HCT116 (cell line): ENCODE measurements around the gene PIGW. TPM values are rescaled to one million over a fixed set of nuclear protein-coding genes. Genes with fewer than 3 reads are reported as not detected.

ENCODE experiments used
- ATAC-seq: fragments of 200-7000 bp; cut with Tn5 transposase; 2 replicates; pipeline ENCODE4 v1.9.1; 2020; ENCODE audit warnings: mild to moderate bottlenecking, moderate library complexity
- BruUV-seq: library from RNA; stranded (reverse); fragments of 400-500 nt; replicated peaks from 2 replicates; lab custom pipeline; 2021; lab: Mats Ljungman, UMichigan
- CTCF ChIA-PET: fragments of 300-600 bp; sonication (Branson Sonifier 250); formaldehyde crosslinking; loops from one replicate; lab custom pipeline; 2021; ENCODE audit warnings: antibody characterized with exemption; lab: Charles Lee
- POLR2A ChIA-PET: fragments of 300-600, 350-600 bp; sonication (Branson Sonifier 250); formaldehyde crosslinking; loops from one replicate; lab custom pipeline; 2021; ENCODE audit warnings: antibody characterized with exemption; lab: Charles Lee
- RAD21 ChIA-PET, 2 experiments: fragments of 300-600 bp; sonication (Branson Sonifier 250); formaldehyde crosslinking; loops; one replicate each; lab custom pipeline; 2023; ENCODE audit warnings: low total read pairs in 2 of 2; ENCODE audit not compliant: uncharacterized antibody in 2 of 2, unreplicated experiment in 2 of 2, low non-redundant PET in 1 of 2; lab: Charles Lee
- DNase-seq: peaks from one replicate; pipeline ENCODE4 v3.0.0-alpha.2; 2010; ENCODE audit warnings: low read depth, low spot score
- H2AFZ ChIP-seq: fragments of 200-600 bp; shearing (Covaris generic), sonication (generic); 2 replicates; pipeline ENCODE4 v1.6.1; 2017; ENCODE audit warnings: low read depth, mixed run types, mixed read lengths, antibody characterized with exemption, low read length; ENCODE audit not compliant: poor library complexity, severe bottlenecking
- H3K27ac ChIP-seq: 2 replicates; pipeline ENCODE4 v1.5.1; 2012; ENCODE audit warnings: low read depth, low read length
- H3K27me3 ChIP-seq: fragments of 200-600 bp; sonication (generic); 2 replicates; pipeline ENCODE4 v1.6.1; 2016; ENCODE audit warnings: mixed run types, low read length, mixed read lengths; ENCODE audit not compliant: insufficient read depth
- H3K36me3 ChIP-seq, 2 experiments: fragments of 200-500 bp in 1 of 2; fragments of 200-600 bp in 1 of 2; sonication (Bioruptor generic) in 1 of 2; sonication (generic) in 1 of 2; 2 replicates each; pipeline versions ENCODE4 v1.5.1 to v1.6.1; 2014 to 2016; ENCODE audit warnings: low read length in 2 of 2, inconsistent platforms in 1 of 2, mixed read lengths in 1 of 2, mixed run types in 1 of 2; ENCODE audit not compliant: insufficient read depth in 2 of 2, control insufficient read depth in 1 of 2
- H3K4me1 ChIP-seq, 2 experiments: fragments of 200-600 bp in 1 of 2; sonication (generic) in 1 of 2; 2 replicates each; pipeline versions ENCODE4 v1.5.1 to v1.6.1; 2012 to 2017; ENCODE audit warnings: low read length in 2 of 2, inconsistent platforms in 1 of 2, mild to moderate bottlenecking in 1 of 2, mixed read lengths in 1 of 2, mixed run types in 1 of 2, moderate library complexity in 1 of 2; ENCODE audit not compliant: insufficient read depth in 2 of 2, control insufficient read depth in 1 of 2
- H3K4me2 ChIP-seq: fragments of 200-600 bp; sonication (generic); 2 replicates; pipeline ENCODE4 v1.6.1; 2017; ENCODE audit warnings: mixed run types, low read length, mixed read lengths
- H3K4me3 ChIP-seq, 2 experiments: fragments of 200-600 bp in 1 of 2; sonication (generic) in 1 of 2; replicated peaks in 1 of 2; 2 replicates each; pipeline ENCODE4 v1.5.1; 2011 to 2016; ENCODE audit warnings: low read length in 2 of 2, control low read depth in 1 of 2, low read depth in 1 of 2, mild to moderate bottlenecking in 1 of 2, mixed read lengths in 1 of 2, mixed run types in 1 of 2
- H3K79me2 ChIP-seq: fragments of 200-600 bp; sonication (generic); 2 replicates; pipeline ENCODE4 v1.6.1; 2017; ENCODE audit warnings: mild to moderate bottlenecking, mixed run types, low read length, moderate library complexity, mixed read lengths; ENCODE audit not compliant: insufficient read depth
- H3K9ac ChIP-seq: fragments of 200-600 bp; sonication (generic); 2 replicates; pipeline ENCODE4 v1.6.1; 2016; ENCODE audit warnings: low read length, mixed read lengths
- H3K9me2 ChIP-seq: fragments of 200-600 bp; sonication (generic), shearing (Covaris generic); 2 replicates; pipeline ENCODE4 v1.6.1; 2017; ENCODE audit warnings: mixed run types, mild to moderate bottlenecking, moderate library complexity; ENCODE audit not compliant: insufficient read depth
- H3K9me3 ChIP-seq, 2 experiments: fragments of 200-500 bp in 1 of 2; fragments of 200-600 bp in 1 of 2; sonication (Bioruptor generic) in 1 of 2; sonication (generic) in 1 of 2; 2 replicates each; pipeline ENCODE4 v1.6.1; 2014 to 2017; ENCODE audit warnings: low read length in 2 of 2, mixed read lengths in 2 of 2, inconsistent platforms in 1 of 2, low read depth in 1 of 2, mild to moderate bottlenecking in 1 of 2, mixed run types in 1 of 2, moderate library complexity in 1 of 2; ENCODE audit not compliant: control insufficient read depth in 1 of 2, insufficient read depth in 1 of 2
- H4K20me1 ChIP-seq: fragments of 200-600 bp; sonication (generic), shearing (Covaris generic); 2 replicates; pipeline ENCODE4 v1.6.1; 2017; ENCODE audit warnings: mixed run types, mild to moderate bottlenecking, moderate library complexity; ENCODE audit not compliant: insufficient read depth
- CBX3 ChIP-seq: IDR thresholded peaks from 2 replicates; pipeline ENCODE4 v1.6.1; 2012; ENCODE audit warnings: low read depth
- CEBPB ChIP-seq: IDR thresholded peaks from 2 replicates; pipeline ENCODE4 v1.6.1; 2012; ENCODE audit warnings: low read depth
- EGR1 ChIP-seq: IDR thresholded peaks from 2 replicates; pipeline ENCODE4 v1.6.1; 2012; ENCODE audit warnings: low read depth
- EZH2 ChIP-seq: fragments of 200-600 bp; sonication (generic); IDR thresholded peaks from 2 replicates; pipeline ENCODE4 v1.6.1; 2017; ENCODE audit warnings: antibody characterized with exemption, mixed run types
- FOSL1 ChIP-seq: IDR thresholded peaks from 2 replicates; pipeline ENCODE4 v1.6.1; 2012; ENCODE audit warnings: low read depth
- MAX ChIP-seq: IDR thresholded peaks from 2 replicates; pipeline ENCODE4 v1.6.1; 2012
- POLR2AphosphoS5 ChIP-seq: IDR thresholded peaks from 2 replicates; pipeline ENCODE4 v1.6.1; 2011; ENCODE audit warnings: mild to moderate bottlenecking, low read depth, low read length, moderate library complexity
- SIN3A ChIP-seq: IDR thresholded peaks from 2 replicates; pipeline ENCODE4 v1.6.1; 2012; ENCODE audit warnings: low read depth
- YY1 ChIP-seq: IDR thresholded peaks from 2 replicates; pipeline ENCODE4 v1.6.1; 2011; ENCODE audit warnings: low read length, low read depth, moderate library complexity, mild to moderate bottlenecking; ENCODE audit not compliant: insufficient replicate concordance; ENCODE audit errors: extremely low read depth
- ZFX ChIP-seq: fragments of 450-650 bp; IDR thresholded peaks from 2 replicates; pipeline ENCODE4 v1.6.1; 2017
- ZNF274 ChIP-seq: fragments of 200-500 bp; sonication (Bioruptor generic); IDR thresholded peaks from 2 replicates; pipeline ENCODE4 v1.6.1; 2014; ENCODE audit warnings: mild to moderate bottlenecking, low read depth, low read length, inconsistent platforms
- intact Hi-C: fragments of 100-400 bp; cut with micrococcal nuclease; formaldehyde crosslinking; loops from 2 replicates; pipeline ENCODE4 v1.10.0; 2022
- total RNA-seq: library from RNA; stranded (reverse); gene quantifications from one replicate; pipeline ENCODE4 v1.2.1, GENCODE V29; 2021; ENCODE audit not compliant: unreplicated experiment
- TF ChIP-seq, protein P1 (sequence below): IDR thresholded peaks from 2 replicates; pipeline ENCODE4 v1.6.1; 2012; ENCODE audit warnings: low read depth
- TF ChIP-seq, protein P2 (sequence below), 3 experiments: fragments of 200-600 bp in 1 of 3; sonication (generic) in 1 of 3; IDR thresholded peaks in 2 of 3; conservative IDR thresholded peaks in 1 of 3; 2 replicates each; pipeline ENCODE4 v1.5.1; 2012 to 2017; ENCODE audit warnings: low read depth in 2 of 3, low read length in 2 of 3, antibody characterized with exemption in 1 of 3, borderline replicate concordance in 1 of 3, control low read depth in 1 of 3, mild to moderate bottlenecking in 1 of 3, mixed read lengths in 1 of 3, mixed run types in 1 of 3, moderate library complexity in 1 of 3; ENCODE audit not compliant: insufficient read depth in 1 of 3

PIGW gene
- total RNA-seq, 1 experiment from 2014 or later, result 16.4 TPM

DNA sequence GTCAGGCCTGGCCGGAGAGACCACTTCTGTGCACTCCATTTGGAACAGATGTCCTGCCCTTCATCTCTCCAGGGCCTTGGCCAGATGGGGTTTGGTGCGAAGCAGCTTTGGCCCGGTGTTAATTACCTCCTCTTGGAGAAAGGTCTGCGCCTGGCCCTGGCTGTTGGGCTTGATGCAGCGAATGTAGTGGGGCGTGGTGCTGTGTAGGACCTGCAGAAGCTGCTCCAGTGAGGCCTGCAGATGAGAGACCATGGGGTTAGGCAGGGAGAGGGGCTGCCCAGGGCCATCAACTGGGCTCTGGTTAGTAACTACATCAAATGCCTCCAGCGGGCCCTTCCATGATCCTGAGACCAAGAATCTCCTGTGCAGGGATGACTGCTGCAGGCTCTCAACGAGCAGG lies 29.6 kb upstream of the PIGW start:
- Histone ChIP-seq H2AFZ (no peak overlapping the region), H3K9ac (no peak overlapping the region), H3K4me2 (no peak overlapping the region)
- CTCF ChIA-PET, result no interaction called here
- TF ChIP-seq SIN3A (no peak), YY1 (no peak), POLR2AphosphoS5 (no peak), EZH2 (no peak), MAX (no peak), CEBPB (no peak), ZNF274 (no peak), EGR1 (no peak), CBX3 (no peak), ZFX (no peak), FOSL1 (no peak)
- TF ChIP-seq, protein P1, sequence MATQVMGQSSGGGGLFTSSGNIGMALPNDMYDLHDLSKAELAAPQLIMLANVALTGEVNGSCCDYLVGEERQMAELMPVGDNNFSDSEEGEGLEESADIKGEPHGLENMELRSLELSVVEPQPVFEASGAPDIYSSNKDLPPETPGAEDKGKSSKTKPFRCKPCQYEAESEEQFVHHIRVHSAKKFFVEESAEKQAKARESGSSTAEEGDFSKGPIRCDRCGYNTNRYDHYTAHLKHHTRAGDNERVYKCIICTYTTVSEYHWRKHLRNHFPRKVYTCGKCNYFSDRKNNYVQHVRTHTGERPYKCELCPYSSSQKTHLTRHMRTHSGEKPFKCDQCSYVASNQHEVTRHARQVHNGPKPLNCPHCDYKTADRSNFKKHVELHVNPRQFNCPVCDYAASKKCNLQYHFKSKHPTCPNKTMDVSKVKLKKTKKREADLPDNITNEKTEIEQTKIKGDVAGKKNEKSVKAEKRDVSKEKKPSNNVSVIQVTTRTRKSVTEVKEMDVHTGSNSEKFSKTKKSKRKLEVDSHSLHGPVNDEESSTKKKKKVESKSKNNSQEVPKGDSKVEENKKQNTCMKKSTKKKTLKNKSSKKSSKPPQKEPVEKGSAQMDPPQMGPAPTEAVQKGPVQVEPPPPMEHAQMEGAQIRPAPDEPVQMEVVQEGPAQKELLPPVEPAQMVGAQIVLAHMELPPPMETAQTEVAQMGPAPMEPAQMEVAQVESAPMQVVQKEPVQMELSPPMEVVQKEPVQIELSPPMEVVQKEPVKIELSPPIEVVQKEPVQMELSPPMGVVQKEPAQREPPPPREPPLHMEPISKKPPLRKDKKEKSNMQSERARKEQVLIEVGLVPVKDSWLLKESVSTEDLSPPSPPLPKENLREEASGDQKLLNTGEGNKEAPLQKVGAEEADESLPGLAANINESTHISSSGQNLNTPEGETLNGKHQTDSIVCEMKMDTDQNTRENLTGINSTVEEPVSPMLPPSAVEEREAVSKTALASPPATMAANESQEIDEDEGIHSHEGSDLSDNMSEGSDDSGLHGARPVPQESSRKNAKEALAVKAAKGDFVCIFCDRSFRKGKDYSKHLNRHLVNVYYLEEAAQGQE, result no peak
- TF ChIP-seq, protein P2, sequence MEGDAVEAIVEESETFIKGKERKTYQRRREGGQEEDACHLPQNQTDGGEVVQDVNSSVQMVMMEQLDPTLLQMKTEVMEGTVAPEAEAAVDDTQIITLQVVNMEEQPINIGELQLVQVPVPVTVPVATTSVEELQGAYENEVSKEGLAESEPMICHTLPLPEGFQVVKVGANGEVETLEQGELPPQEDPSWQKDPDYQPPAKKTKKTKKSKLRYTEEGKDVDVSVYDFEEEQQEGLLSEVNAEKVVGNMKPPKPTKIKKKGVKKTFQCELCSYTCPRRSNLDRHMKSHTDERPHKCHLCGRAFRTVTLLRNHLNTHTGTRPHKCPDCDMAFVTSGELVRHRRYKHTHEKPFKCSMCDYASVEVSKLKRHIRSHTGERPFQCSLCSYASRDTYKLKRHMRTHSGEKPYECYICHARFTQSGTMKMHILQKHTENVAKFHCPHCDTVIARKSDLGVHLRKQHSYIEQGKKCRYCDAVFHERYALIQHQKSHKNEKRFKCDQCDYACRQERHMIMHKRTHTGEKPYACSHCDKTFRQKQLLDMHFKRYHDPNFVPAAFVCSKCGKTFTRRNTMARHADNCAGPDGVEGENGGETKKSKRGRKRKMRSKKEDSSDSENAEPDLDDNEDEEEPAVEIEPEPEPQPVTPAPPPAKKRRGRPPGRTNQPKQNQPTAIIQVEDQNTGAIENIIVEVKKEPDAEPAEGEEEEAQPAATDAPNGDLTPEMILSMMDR (IDR thresholded peaks at IDR 0.05 in 2 of 3, conservative IDR thresholded peaks at IDR 0.05 in 1 of 3; ENCODE audit: borderline replicate concordance in 1 of 3, insufficient read depth in 1 of 3, low read depth in 2 of 3, low read length in 2 of 3), result no peak
- TF ChIP-seq, all 23 proteins: peak for 0
- ChIA-PET POLR2A (no interaction called here), RAD21 (no interaction called here)
- BruUV-seq, result no TSS peak
- no peak overlapping the region for H3K27ac ChIP-seq
- H3K27me3 ChIP-seq, result no peaks in the 10 kb centered on the region
- no peaks in the 10 kb centered on the region for H3K9me3 ChIP-seq
- intact Hi-C loops, result no loop called here
- H3K4me3 ChIP-seq, result no peak overlapping the region
- H3K9me2 ChIP-seq, result no peaks in the 10 kb centered on the region
- DNase-seq (no peak), ATAC-seq (no peak)
- no peaks in the 10 kb centered on the region for H3K4me1 ChIP-seq
- H3K36me3 ChIP-seq, result peaks cover 51 to 76% of the 10 kb centered on the region in 2 experiments
- no peaks in the 10 kb centered on the region for H4K20me1 ChIP-seq
- no peaks in the 10 kb centered on the region for H3K79me2 ChIP-seq
